GM18951 (cell line): ENCODE results near the gene NUDT1.

ENCODE experiments used
- POLR2A ChIP-seq: IDR thresholded peaks from 4 replicates; pipeline ENCODE4 v1.6.1; 2011; ENCODE audit warnings: mild to moderate bottlenecking; ENCODE audit not compliant: insufficient read length, insufficient read depth; ENCODE audit errors: extremely low read depth
- in situ Hi-C: fragments of 300-500 bp; cut with MboI; formaldehyde crosslinking; loops from one replicate; pipeline ENCODE4 v1.12.0; 2022; ENCODE audit warnings: low sequenced_read_pairs, mixed read lengths, inconsistent platforms; ENCODE audit not compliant: unreplicated experiment

NUDT1 gene

GRCh38 chr7:2239242-2239641 lies 2.8 kb upstream of the NUDT1 start:
- no peak for TF ChIP-seq POLR2A

GRCh38 chr7:2242541-2243429 lies 759 bp downstream of the NUDT1 start:
- no peak for TF ChIP-seq POLR2A
- in situ Hi-C loops = no loop called here

More at GRCh38 chr7:2239242-2239641, 2.8 kb upstream of the NUDT1 start:
- in situ Hi-C loops = loop anchor here (10.0 kb wide), 1 partner anchor 106 kb away; no protein-coding TSS in a partner anchor

- TF ChIP-seq POLR2A = no peak
- in situ Hi-C loops = no loop called here
Observed at GRCh38 chr7:2243458-2243857, 1.4 kb downstream of the NUDT1 start.

- in situ Hi-C loops = no loop called here
- TF ChIP-seq POLR2A = no peak
Observed at GRCh38 chr7:2244404-2244995, 2.5 kb downstream of the NUDT1 start.

GRCh38 chr7:2245883-2246675 lies 4.1 kb downstream of the NUDT1 start:
- in situ Hi-C loops = no loop called here
- no peak for TF ChIP-seq POLR2A

- TF ChIP-seq POLR2A = no peak
- in situ Hi-C loops = no loop called here
Observed at GRCh38 chr7:2247141-2247995, 5.3 kb downstream of the NUDT1 start.

- no peak for TF ChIP-seq POLR2A
- in situ Hi-C loops = no loop called here
Observed at GRCh38 chr7:2248984-2249694, 7.1 kb downstream of the NUDT1 start.

- peak; percentile 36 for TF ChIP-seq POLR2A
- in situ Hi-C loops = no loop called here
Observed at GRCh38 chr7:2249744-2250323, 7.8 kb downstream of the NUDT1 start.

GRCh38 chr7:2251381-2251780 lies 9.4 kb downstream of the NUDT1 start:
- in situ Hi-C loops = no loop called here
- no peak for TF ChIP-seq POLR2A

- no peak for TF ChIP-seq POLR2A
- in situ Hi-C loops = no loop called here
Observed at GRCh38 chr7:2251841-2252771, 10.1 kb downstream of the NUDT1 start.

- TF ChIP-seq POLR2A = no peak
- in situ Hi-C loops = no loop called here
Observed at GRCh38 chr7:2253021-2253420, 11.0 kb downstream of the NUDT1 start.
